Spleen (tissue), 11 donors: Measurements from ENCODE around the gene IGSF23. TPM values are rescaled to one million over a fixed set of nuclear protein-coding genes. Genes with fewer than 3 reads are reported as not detected.

Experiments used
- DNase-seq: peaks from one replicate; pipeline ENCODE4 v3.0.0-alpha.2; 2020
- H3K27ac ChIP-seq, 8 donors: fragments of 200-600 bp; sonication (generic) in 7 of 8; 1 replicate in 4 of 8; 2 replicates in 4 of 8; pipeline versions ENCODE4 v1.5.0 to v1.8.0; 2016 to 2021; ENCODE audit warnings: inconsistent platforms in 4 of 8, mild to moderate bottlenecking in 4 of 8, moderate library complexity in 1 of 8
- H3K27me3 ChIP-seq, 7 donors: fragments of 200-600 bp; sonication (generic) in 6 of 7; replicated peaks in 1 of 7; 1 replicate in 4 of 7; 2 replicates in 3 of 7; pipeline versions ENCODE4 v1.5.0 to v1.8.0; 2016 to 2021; ENCODE audit warnings: inconsistent platforms in 3 of 7, mild to moderate bottlenecking in 1 of 7
- H3K36me3 ChIP-seq, 6 donors: fragments of 200-600 bp; sonication (generic) in 5 of 6; 1 replicate in 4 of 6; 2 replicates in 2 of 6; pipeline versions ENCODE4 v1.5.0 to v1.8.0; 2016 to 2021; ENCODE audit warnings: inconsistent platforms in 2 of 6
- H3K4me1 ChIP-seq, 6 donors: fragments of 200-600 bp; sonication (generic) in 5 of 6; 1 replicate in 3 of 6; 2 replicates in 3 of 6; pipeline versions ENCODE4 v1.5.0 to v1.8.0; 2016 to 2021; ENCODE audit warnings: inconsistent platforms in 3 of 6
- H3K4me3 ChIP-seq, 8 donors: fragments of 200-600 bp; sonication (generic) in 7 of 8; 1 replicate in 4 of 8; 2 replicates in 4 of 8; pipeline versions ENCODE4 v1.5.0 to v1.8.0; 2016 to 2021; ENCODE audit warnings: inconsistent platforms in 4 of 8, mild to moderate bottlenecking in 4 of 8, moderate library complexity in 2 of 8
- H3K9me3 ChIP-seq, 8 donors: fragments of 200-600 bp; sonication (generic) in 7 of 8; 1 replicate in 4 of 8; 2 replicates in 4 of 8; pipeline versions ENCODE4 v1.5.0 to v1.8.0; 2016 to 2021; ENCODE audit warnings: inconsistent platforms in 4 of 8
- POLR2A ChIP-seq, 3 donors: fragments of 450-650 bp; IDR thresholded peaks; one replicate each; pipeline ENCODE4 v1.5.1; 2017; ENCODE audit warnings: antibody characterized with exemption in 3 of 3, mild to moderate bottlenecking in 1 of 3
- POLR2AphosphoS5 ChIP-seq, 3 donors: sonication (generic); formaldehyde crosslinking; IDR thresholded peaks; one replicate each; pipeline ENCODE4 v1.5.1; 2017; ENCODE audit warnings: antibody characterized with exemption in 3 of 3
- WGBS, 5 donors: extraction: QIAGEN DNeasy Blood & Tissue Kit in 3 of 5; methylation state at CpG; one replicate each; pipeline versions ENCODE4 v1.1.5 to v1.1.7; 2013 to 2018; 5-methylcytosine and 5-hydroxymethylcytosine counted together
- intact Hi-C: fragments of 100-400 bp; cut with DNase I; formaldehyde crosslinking; loops from one replicate; pipeline ENCODE4 v1.15.0; 2023; ENCODE audit warnings: low total_unique reads
- polyA plus RNA-seq, 3 donors: library from polyadenylated mRNA; stranded (reverse); fragments of 200-250 nt; gene quantifications; one replicate each; pipeline ENCODE4 v1.2.1, GENCODE V29; 2013
- total RNA-seq, 7 donors: library from RNA; depleted of rRNA in 3 of 7; stranded (reverse); fragments of >200 nt in 3 of 7; fragmentation: NEBNext Ultra II Directional in 4 of 7; extraction: Animal tissue kit (Norgen Biotek cat#: 25700) in 4 of 7; gene quantifications; one replicate each; pipeline versions ENCODE4 v1.1.0 to v1.2.1, GENCODE V29; 2016 to 2021
- TF ChIP-seq, protein P1 (sequence below), 11 experiments: fragments of 200-600 bp in 7 of 11; fragments of 450-650 bp in 4 of 11; sonication (generic) in 4 of 11; IDR thresholded peaks in 8 of 11; conservative IDR thresholded peaks in 3 of 11; 1 replicate in 7 of 11; 2 replicates in 4 of 11; pipeline versions ENCODE4 v1.4.0 to v1.8.0; 2016 to 2021; ENCODE audit warnings: antibody characterized with exemption in 11 of 11, inconsistent platforms in 4 of 11, mild to moderate bottlenecking in 1 of 11
- donor health status: healthy with polysubstance abuse.
- donor health status: DM: no; HTN: no; CAD: no; lungs with moderate emphysema.
- donor health status: DM: no; HTN: no; CAD: no.
- donor health status: Bipolar disorder and iron deficiency.
- donor health status: healthy.
- donor health status: DM: no; HTN: no; CAD: no.
- donor health status: DM: yes; HTN: yes; CAD: no.

Gene IGSF23
- total and polyA plus RNA-seq, 10 donors: not detected

DNA sequence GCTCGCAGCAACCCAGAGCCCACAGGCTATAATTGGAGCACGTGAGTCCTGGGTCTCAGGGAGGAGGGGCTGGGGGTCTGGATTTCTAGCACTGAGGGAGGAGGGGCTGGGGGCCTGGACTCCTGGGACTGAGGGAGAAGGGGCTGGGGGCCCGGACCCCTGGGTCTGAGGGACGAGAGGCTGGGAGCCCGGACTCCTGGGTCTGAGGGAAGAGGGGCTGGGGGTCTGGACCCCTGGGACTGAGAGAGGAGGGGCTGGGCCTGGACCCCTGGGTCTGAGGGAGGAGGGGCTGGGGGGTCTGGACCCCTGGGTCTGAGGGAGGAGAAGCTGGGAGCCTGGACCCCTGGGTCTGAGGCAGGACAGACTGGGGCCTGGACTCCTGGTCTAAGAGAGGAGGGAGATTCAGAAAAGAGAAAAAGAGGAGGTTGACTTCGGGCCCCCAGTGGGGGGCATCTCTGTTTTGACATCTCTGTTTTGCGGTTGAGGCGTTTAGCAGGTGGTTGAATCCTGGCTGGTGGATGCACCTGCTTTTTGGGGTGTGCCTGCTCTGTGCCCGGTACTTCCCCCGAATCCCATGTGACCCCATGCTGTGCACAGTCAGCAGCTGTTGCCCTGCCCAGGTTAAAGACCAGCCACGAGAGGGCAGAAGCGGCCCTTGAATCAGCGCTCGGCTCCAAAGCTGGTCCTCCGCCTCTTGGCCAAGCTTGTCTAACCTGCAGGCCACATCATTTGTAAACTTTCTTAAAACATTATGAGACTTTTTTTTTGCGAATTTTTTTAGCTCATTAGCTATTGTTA is 40.8 kb downstream of the IGSF23 start:
- Histone ChIP-seq H3K4me1 (peaks cover 2 to 25% (median 13%) of the 10 kb centered on the region in 6 donors), H3K27me3 (no peaks in the 10 kb centered on the region), H3K27ac (no peak overlapping the region), H3K36me3 (peaks cover 0 to 89% (median 24%) of the 10 kb centered on the region in 6 donors), H3K9me3 (no peaks in the 10 kb centered on the region), H3K4me3 (no peak overlapping the region)
- 32 to 38% (median 33%) methylated on average over 16 of the region's 16 CpGs for WGBS, 5 donors
- intact Hi-C loops: no loop called here
- DNase-seq: peak; percentile 95
- TF ChIP-seq, protein P1, sequence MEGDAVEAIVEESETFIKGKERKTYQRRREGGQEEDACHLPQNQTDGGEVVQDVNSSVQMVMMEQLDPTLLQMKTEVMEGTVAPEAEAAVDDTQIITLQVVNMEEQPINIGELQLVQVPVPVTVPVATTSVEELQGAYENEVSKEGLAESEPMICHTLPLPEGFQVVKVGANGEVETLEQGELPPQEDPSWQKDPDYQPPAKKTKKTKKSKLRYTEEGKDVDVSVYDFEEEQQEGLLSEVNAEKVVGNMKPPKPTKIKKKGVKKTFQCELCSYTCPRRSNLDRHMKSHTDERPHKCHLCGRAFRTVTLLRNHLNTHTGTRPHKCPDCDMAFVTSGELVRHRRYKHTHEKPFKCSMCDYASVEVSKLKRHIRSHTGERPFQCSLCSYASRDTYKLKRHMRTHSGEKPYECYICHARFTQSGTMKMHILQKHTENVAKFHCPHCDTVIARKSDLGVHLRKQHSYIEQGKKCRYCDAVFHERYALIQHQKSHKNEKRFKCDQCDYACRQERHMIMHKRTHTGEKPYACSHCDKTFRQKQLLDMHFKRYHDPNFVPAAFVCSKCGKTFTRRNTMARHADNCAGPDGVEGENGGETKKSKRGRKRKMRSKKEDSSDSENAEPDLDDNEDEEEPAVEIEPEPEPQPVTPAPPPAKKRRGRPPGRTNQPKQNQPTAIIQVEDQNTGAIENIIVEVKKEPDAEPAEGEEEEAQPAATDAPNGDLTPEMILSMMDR (IDR thresholded peaks at IDR 0.05 in 8 of 11, conservative IDR thresholded peaks at IDR 0.05 in 3 of 11): peak; percentile 65 to 90 (median 75)
- TF ChIP-seq POLR2AphosphoS5 (IDR thresholded peaks at IDR 0.05) (peak; percentile 58 to 76 (median 69)), POLR2A (IDR thresholded peaks at IDR 0.05) (no peak)

DNA sequence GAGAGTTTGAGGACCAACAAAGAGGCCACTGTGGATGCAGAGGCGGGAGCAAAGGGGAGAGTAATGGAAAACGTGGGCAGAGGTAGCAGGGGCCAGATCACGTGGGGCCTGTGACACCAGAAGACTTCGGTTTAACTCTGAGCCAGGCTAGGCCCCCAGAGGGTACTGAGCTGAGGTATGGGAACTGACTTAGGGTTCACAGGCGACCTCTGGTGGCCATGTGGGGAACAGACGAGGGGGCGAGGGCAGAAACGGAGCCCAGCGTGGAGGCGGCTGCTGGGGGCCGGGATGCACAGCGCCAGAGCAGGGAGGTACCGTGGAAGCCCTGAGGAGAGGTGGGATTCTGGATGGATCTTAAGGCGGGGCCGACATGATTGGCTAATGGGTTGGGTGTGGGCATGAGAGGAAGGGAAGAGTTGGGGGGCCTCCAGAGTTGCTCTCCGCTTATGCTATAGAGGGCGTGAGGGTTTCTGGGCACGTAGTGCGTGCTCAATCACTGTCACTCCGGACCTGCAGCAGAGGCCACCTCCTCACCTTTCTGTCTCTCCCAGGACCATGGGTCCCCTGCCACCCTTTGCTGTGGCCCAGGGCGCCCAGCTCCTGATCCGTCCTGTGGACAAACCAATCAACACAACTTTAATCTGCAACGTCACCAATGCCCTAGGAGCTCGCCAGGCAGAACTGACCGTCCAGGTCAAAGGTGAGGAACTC is 44.0 kb downstream of the IGSF23 start:
- Histone ChIP-seq H3K36me3 (peaks cover 0 to 89% (median 11%) of the 10 kb centered on the region in 6 donors), H3K27ac (no peak overlapping the region), H3K9me3 (no peaks in the 10 kb centered on the region), H3K27me3 (no peaks in the 10 kb centered on the region), H3K4me1 (peaks cover 2 to 25% (median 13%) of the 10 kb centered on the region in 6 donors), H3K4me3 (no peak overlapping the region)
- DNase-seq: peak; percentile 88
- WGBS, 5 donors: 34 to 43% (median 39%) methylated on average over 25 of the region's 25 CpGs
- intact Hi-C loops: loop anchor here (2.0 kb wide), 1 partner anchor 85 kb away; no protein-coding TSS in a partner anchor
- TF ChIP-seq POLR2AphosphoS5 (IDR thresholded peaks at IDR 0.05) (peak in 2 of 3 donors; percentile 14 to 51), POLR2A (IDR thresholded peaks at IDR 0.05) (no peak)
- TF ChIP-seq, protein P1 (IDR thresholded peaks at IDR 0.05 in 8 of 11, conservative IDR thresholded peaks at IDR 0.05 in 3 of 11): peak; percentile 77 to 97 (median 90)

DNA sequence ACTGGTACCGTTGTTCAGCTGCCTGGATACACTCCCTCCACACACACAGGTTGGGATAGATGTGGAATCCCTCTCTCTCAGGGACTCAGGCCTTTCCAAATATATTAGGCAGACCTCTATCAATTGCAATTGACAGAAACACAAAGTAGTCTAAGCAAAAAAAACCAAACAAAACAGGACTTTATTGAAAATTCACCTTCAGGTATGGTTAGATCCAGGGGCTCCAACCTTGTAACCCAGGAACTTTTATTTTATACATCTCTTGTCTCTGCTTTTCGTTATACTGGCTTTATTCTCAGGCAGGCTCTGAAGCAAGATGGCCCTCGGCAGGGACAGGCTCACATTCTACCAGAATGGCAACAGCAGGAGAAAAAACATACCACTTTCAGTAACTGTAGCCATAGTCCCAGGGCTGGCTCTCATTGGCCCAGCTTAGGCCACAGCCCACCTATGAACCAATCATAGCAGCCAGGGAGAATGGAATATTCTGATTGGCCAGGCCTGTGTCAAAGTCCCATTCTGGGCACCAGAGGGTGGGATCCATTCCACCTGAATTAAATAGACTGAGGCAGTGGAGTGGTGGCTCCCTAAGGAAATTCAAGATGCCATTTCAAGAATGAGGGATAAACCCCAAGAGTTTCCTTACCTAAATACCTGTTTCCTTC is 44.8 kb downstream of the IGSF23 start:
- intact Hi-C loops: no loop called here
- TF ChIP-seq POLR2AphosphoS5 (IDR thresholded peaks at IDR 0.05) (no peak), POLR2A (IDR thresholded peaks at IDR 0.05) (no peak)
- TF ChIP-seq, protein P1 (IDR thresholded peaks at IDR 0.05 in 8 of 11, conservative IDR thresholded peaks at IDR 0.05 in 3 of 11): no peak
- no peaks in the 10 kb centered on the region for H3K27me3 ChIP-seq
- DNase-seq: no peak
- peaks cover 2 to 25% (median 15%) of the 10 kb centered on the region in 6 donors for H3K4me1 ChIP-seq
- no peak overlapping the region for H3K4me3 ChIP-seq
- WGBS, 5 donors: 91 to 95% (median 92%) methylated on average over 3 of the region's 3 CpGs
- H3K27ac ChIP-seq: no peak overlapping the region
- H3K36me3 ChIP-seq: peaks cover 0 to 89% (median 10%) of the 10 kb centered on the region in 6 donors
- H3K9me3 ChIP-seq: no peaks in the 10 kb centered on the region
